Suprapubic skin (tissue), 3 donors: ENCODE data around the gene OVOL2.

Experiments
- CTCF ChIP-seq, 2 donors: fragments of 200-600 bp in 1 of 2; fragments of 450-650 bp in 1 of 2; sonication (generic) in 1 of 2; IDR thresholded peaks; one replicate each; pipeline ENCODE4 v1.5.1; 2016 to 2019; ENCODE audit warnings: antibody characterized with exemption in 2 of 2, mild to moderate bottlenecking in 1 of 2, moderate library complexity in 1 of 2
- POLR2AphosphoS5 ChIP-seq, 3 donors: sonication (generic); formaldehyde crosslinking; IDR thresholded peaks; one replicate each; pipeline ENCODE4 v1.6.1; 2017; ENCODE audit warnings: antibody characterized with exemption in 3 of 3

- TF ChIP-seq CTCF (IDR thresholded peaks at IDR 0.05) (no peak), POLR2AphosphoS5 (IDR thresholded peaks at IDR 0.05) (no peak)
These were observed 59.3 kb downstream of the OVOL2 start for GRCh38 chr20:17998446-17998845.
